Esophagus (tissue), 2 donors: ENCODE data around the gene PLK5. TPM values are rescaled to one million over a fixed set of nuclear protein-coding genes. Genes with fewer than 3 reads are reported as not detected.
"Not testable (repeated sequence)": the region's sequence is repeated elsewhere in the genome, so short reads cannot be mapped to it uniquely, and the experiment has no call there.

Experiments
- H3K27ac ChIP-seq, 2 donors: one replicate each; pipeline ENCODE4 v1.5.1; 2013; ENCODE audit warnings: low read depth in 2 of 2, mild to moderate bottlenecking in 2 of 2, inconsistent platforms in 1 of 2, low read length in 1 of 2, moderate library complexity in 1 of 2
- H3K27me3 ChIP-seq, 2 donors: one replicate each; pipeline ENCODE4 v1.6.1; 2013; ENCODE audit warnings: low read length in 2 of 2, control low read depth in 1 of 2, mild to moderate bottlenecking in 1 of 2; ENCODE audit not compliant: insufficient read depth in 2 of 2, control insufficient read depth in 1 of 2
- H3K36me3 ChIP-seq, 2 donors: one replicate each; pipeline ENCODE4 v1.6.1; 2013; ENCODE audit warnings: low read length in 1 of 2; ENCODE audit not compliant: control insufficient read depth in 2 of 2, insufficient read depth in 2 of 2
- H3K4me1 ChIP-seq, 2 donors: one replicate each; pipeline ENCODE4 v1.6.1; 2013; ENCODE audit warnings: low read length in 1 of 2; ENCODE audit not compliant: control insufficient read depth in 2 of 2, insufficient read depth in 2 of 2
- H3K4me3 ChIP-seq, 2 donors: one replicate each; pipeline ENCODE4 v1.5.1; 2013; ENCODE audit warnings: low read length in 2 of 2, mild to moderate bottlenecking in 2 of 2, low read depth in 1 of 2, moderate library complexity in 1 of 2
- H3K9me3 ChIP-seq, 2 donors: one replicate each; pipeline ENCODE4 v1.6.1; 2013; ENCODE audit warnings: mild to moderate bottlenecking in 2 of 2, low read depth in 1 of 2, low read length in 1 of 2, moderate library complexity in 1 of 2; ENCODE audit not compliant: control insufficient read depth in 2 of 2, insufficient read depth in 1 of 2
- WGBS, 2 donors: extraction: QIAGEN DNeasy Blood & Tissue Kit; methylation state at CpG; one replicate each; pipeline ENCODE4 v1.1.7; 2013; 5-methylcytosine and 5-hydroxymethylcytosine counted together
- polyA plus RNA-seq, 2 donors: library from polyadenylated mRNA; stranded (reverse); fragments of 200-250 nt; gene quantifications; one replicate each; pipeline ENCODE4 v1.2.3, GENCODE V29; 2013
- donor health status: healthy with polysubstance abuse.
- donor health status: Bipolar disorder and iron deficiency.

Gene PLK5, protein sequence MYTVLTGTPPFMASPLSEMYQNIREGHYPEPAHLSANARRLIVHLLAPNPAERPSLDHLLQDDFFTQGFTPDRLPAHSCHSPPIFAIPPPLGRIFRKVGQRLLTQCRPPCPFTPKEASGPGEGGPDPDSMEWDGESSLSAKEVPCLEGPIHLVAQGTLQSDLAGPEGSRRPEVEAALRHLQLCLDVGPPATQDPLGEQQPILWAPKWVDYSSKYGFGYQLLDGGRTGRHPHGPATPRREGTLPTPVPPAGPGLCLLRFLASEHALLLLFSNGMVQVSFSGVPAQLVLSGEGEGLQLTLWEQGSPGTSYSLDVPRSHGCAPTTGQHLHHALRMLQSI
- under 1 TPM; 0.13 to 0.53 TPM for polyA plus RNA-seq

DNA sequence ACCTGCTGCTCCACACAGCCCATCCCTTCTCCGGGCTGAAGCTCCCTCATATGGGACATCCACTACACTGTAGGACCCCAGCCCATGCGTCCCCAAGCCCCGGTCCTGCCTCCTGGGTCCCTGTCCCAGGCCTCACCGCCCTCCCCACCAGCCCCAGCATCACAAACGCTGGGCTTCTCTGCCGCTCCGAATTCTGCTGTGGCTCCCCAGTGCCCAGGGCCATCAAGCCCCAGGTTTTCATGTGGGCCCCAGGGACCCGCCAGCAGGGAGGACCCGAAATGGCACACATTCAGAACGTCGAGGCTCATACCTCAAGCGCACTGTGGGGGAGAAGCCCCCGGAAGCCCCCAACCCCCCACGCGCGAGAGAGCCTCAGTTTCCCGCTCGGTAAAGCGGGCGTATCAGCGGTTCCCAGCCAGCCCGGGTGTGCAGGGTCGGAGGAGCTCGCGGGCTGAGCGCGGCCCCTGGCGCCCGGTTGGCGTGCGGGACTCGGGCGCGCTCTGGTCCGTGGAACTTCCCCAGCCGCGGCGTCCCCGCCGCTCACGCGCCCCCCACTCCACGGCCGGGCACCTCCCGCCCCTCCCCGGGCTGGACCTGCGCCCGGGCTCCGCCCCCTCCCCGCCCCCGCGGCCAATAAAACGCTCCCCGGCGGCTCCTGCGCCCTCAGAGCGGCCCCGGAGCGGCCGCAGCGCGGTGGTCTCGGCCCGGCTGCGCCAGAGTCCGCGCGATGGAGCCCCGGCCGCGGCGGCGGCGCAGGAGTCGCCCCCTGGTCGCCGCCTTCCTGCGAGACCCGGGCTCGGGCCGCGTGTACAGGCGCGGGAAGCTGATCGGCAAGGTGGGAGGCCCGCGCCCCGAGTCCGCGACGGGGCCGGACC is at the start of gene PLK5:
Gene PLK5 (plus strand): TSS at position 666 of the 875 bp plus-strand sequence. CDS start 2,920 bp downstream, outside the sequence.
- Histone ChIP-seq H3K4me1 (peaks cover 3 to 4% of the 10 kb centered on the region in 2 donors), H3K27me3 (peaks cover 0 to 7% of the 10 kb centered on the region in 2 donors), H3K4me3 (peak within 1 kb of the TSS in 1 of 2 donors; percentile 34), H3K36me3 (no peaks in the 10 kb centered on the region), H3K27ac (no peak within 1 kb of the TSS), H3K9me3 (peaks cover 3% of the 10 kb centered on the region in 2 donors)
- 9 to 15% methylated on average over 53 to 92 of the region's 92 CpGs for WGBS, 2 donors

DNA sequence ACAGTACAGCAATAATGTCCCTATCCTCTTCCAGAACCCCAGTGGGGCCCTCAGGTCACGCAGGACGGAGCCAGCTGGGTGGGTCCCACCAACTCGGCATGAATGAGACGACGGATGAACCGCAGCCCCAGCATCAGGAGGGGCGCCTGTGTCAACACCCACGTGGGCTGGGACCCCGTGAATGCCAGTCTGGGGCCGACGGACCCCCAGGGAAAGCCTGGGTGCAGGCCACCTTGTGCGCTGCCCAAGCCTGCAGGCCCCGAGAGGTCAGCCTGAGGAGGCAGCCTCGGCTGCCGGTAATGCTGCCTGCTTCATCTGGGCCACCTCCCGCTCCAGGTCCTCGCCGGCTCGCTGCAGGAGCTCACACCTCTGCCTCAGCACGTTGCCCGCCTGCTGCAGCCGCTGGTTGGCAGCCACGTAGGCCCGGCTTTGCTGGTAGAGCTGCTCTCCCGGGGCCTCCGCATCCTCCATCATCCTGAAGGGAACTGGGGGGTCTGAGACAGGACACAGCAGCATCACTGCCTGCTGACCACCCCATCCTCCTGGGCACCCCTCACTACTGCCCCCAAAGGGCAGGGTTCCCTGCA is 49.0 kb upstream of the PLK5 start:
- Histone ChIP-seq H3K27me3 (peaks cover 0 to 19% of the 10 kb centered on the region in 2 donors), H3K36me3 (peaks cover 0 to 21% of the 10 kb centered on the region in 2 donors), H3K4me1 (peaks cover 10 to 32% of the 10 kb centered on the region in 2 donors), H3K9me3 (peaks cover 0 to 4% of the 10 kb centered on the region in 2 donors), H3K4me3 (no peak overlapping the region), H3K27ac (no peak overlapping the region)
- WGBS, 2 donors: 88 to 89% methylated on average over 26 of the region's 26 CpGs

DNA sequence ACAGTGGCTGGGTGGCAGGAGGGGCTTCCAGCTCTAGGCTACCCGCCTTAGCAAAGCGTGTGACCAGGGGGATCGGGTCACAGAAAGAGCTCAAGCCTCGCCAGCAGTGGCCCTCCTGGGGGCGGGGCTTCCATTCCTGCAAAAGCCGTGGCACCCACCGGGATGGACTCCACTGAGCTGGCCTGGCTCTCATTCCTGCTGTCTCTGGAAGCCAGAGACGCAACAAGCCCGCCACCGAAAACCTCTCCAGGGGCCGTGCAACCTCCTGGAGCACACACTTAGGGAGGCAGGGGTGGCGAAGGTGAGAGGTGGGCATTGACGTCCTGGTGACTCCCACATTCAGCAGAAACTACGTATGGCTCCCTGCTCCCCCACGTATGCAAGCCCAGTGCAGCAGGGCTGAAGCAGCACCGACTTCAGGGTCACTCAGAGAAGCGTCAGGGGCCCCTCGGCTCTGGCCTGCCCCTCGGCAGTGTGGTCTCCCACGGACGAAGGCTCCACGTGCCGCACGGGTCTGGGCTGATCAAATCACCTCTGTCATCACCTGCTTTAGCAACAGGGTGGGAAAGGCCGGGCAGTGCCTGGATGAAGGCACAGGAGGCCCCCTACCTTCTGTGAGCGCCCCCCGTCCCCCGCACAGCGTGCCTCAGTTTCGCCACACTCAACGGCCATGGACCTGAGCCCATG is 48.0 kb upstream of the PLK5 start:
- whole genome bisulfite sequencing, 2 donors: 91 to 94% methylated on average over 31 of the region's 31 CpGs
- H3K36me3 ChIP-seq: peaks cover 0 to 21% of the 10 kb centered on the region in 2 donors
- peaks cover 1 to 24% of the 10 kb centered on the region in 2 donors for H3K4me1 ChIP-seq
- peaks cover 0 to 9% of the 10 kb centered on the region in 2 donors for H3K27me3 ChIP-seq
- no peak overlapping the region for H3K4me3 ChIP-seq
- peaks cover 0 to 4% of the 10 kb centered on the region in 2 donors for H3K9me3 ChIP-seq
- no peak overlapping the region for H3K27ac ChIP-seq

DNA sequence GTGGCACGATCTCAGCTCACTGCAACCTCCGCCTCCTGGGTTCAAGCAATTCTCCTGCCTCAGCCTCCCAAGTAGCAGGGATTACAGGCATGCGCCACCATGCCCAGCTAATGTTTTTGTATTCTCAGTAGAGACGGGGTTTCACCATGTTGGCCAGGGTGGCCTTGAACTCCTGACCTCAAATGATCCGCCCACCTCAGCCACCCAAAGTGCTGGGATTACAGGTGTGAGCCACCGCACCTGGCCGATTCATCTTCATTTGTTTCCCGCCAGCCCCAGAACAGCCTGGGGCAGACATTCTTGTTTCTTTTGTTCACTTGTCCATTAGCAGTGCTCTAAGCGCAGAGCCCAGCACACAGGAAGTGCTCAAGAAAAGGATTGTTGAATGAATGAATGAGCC is 46.8 kb upstream of the PLK5 start:
- not testable (repeated sequence) for H3K4me3 ChIP-seq, H3K9me3 ChIP-seq, H3K27me3 ChIP-seq
- Histone ChIP-seq H3K27ac (peak overlapping the region in 1 of 2 donors; percentile 59), H3K36me3 (peaks cover 0 to 21% of the 10 kb centered on the region in 2 donors), H3K4me1 (peaks cover 0 to 13% of the 10 kb centered on the region in 2 donors)
- 77 to 82% methylated on average over 9 of the region's 9 CpGs for WGBS, 2 donors

DNA sequence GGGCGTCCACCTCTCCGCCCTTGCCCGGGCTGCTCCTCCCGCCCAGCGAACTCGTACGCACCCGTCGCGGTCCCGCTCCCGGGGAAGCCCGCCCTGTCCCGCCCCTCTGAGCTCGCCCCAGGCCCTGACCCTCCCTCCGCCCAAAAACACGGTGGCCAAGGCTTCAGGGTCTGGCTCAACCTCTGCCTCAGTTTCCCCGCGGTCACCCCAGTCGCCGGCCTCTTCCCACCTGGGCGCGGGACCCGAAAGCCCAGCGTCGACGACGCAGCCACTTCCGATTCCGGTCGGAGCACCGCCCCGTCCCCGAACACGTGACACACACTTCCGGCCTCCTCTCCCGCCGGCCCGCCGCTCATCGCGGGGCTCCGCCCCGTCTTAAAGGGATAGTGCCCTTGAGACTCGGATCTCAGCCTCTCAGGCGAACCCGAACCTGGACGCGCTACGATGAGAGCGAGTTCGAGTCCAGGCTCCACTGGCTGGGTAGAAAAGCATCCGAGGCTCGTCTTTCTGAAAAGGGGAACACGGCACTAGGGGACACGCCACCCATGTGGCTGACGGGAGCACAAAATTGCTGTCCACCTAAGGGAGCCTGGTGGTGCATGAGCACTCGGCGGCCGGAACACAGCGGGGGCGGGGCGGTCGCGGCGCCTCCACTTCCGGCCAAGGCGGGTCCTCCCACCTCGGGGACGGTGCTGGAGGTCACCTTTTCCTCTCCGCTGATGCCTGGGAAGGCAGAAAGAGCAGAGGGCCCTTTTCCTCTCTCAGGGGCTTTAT is 44.8 kb upstream of the PLK5 start, which contains the start of gene C19orf25:
Gene C19orf25 (minus strand): TSS at position 282 of the 774 bp plus-strand sequence. CDS start 312 bp downstream, outside the sequence.
- Histone ChIP-seq H3K9me3 (no peaks in the 10 kb centered on the region), H3K4me3 (peak within 1 kb of the TSS; percentile 78 to 94), H3K27me3 (no peaks in the 10 kb centered on the region), H3K36me3 (peaks cover 0 to 21% of the 10 kb centered on the region in 2 donors), H3K4me1 (peaks cover 0 to 6% of the 10 kb centered on the region in 2 donors), H3K27ac (peak within 1 kb of the TSS; percentile 57 to 85)
- WGBS, 2 donors: 1% methylated on average over 71 of the region's 71 CpGs

DNA sequence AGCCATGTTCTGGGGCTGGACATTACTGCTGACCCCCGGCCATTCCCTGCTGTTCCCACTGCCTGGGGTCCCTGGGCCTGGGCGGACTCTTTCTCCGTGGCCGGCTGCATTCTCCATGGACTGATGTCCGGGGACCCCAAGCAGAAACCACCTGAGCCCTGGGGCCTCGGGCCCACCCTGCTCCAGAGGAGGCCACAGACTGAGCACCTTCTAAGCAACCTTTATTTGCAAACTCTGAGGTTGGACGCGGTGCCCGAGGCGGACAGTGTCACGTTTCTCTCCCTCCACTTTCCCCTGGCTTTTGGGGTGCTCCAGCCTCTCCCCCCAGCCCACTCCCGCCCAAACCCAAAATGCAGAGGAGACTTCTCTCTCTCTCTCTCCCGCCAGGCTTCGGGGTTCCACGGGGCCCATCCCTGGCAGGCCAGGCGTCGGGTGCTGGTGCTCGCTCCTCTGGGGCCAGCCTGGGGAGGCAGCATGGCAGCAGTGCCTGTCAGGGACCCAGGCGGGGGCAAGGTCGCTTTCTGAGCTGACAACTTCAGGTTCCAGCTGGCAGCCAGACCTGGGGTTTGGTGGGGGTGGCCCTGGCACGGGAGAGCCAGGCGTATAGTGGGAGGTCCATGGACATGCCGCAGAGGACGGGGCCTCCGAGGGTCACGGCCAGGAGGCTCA is 42.5 kb upstream of the PLK5 start:
- no peaks in the 10 kb centered on the region for H3K27me3 ChIP-seq
- H3K4me3 ChIP-seq: no peak overlapping the region
- 86% methylated on average over 26 of the region's 26 CpGs for WGBS, 2 donors
- H3K4me1 ChIP-seq: peaks cover 0 to 6% of the 10 kb centered on the region in 2 donors
- no peak overlapping the region for H3K27ac ChIP-seq
- no peaks in the 10 kb centered on the region for H3K9me3 ChIP-seq
- H3K36me3 ChIP-seq: peaks cover 0 to 4% of the 10 kb centered on the region in 2 donors

DNA sequence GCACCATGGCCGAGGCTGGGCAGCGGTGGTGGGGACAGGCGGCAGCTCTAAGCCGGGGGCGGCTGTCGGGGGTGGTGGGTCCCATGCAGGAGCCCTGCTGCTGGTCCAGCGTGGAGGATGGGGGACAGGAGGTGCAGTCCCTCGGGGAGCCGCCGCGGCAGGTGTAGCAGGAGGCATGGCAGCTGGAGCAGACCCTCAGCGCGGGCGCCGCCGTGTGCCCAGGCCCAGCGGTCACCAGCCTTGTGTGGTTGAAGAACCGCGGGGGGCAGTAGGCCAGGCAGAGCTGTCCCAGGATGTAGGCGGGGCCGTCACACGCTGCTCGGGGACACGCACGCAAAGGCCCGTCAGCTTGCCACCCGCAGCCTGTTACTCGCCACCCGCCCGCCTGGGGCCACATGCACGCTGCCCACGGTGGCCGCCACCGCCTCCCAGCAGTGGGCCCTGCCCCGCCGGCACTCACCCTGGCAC is 42.0 kb upstream of the PLK5 start:
- Histone ChIP-seq H3K4me1 (peaks cover 0 to 6% of the 10 kb centered on the region in 2 donors), H3K9me3 (no peaks in the 10 kb centered on the region), H3K27ac (no peak overlapping the region), H3K4me3 (no peak overlapping the region), H3K27me3 (no peaks in the 10 kb centered on the region), H3K36me3 (peaks cover 0 to 3% of the 10 kb centered on the region in 2 donors)
- 87 to 89% methylated on average over 22 to 36 of the region's 36 CpGs for WGBS, 2 donors
